HG03060 (cell line): Measurements from ENCODE around the gene DCLK3.

Experiments used
- ATAC-seq: cut with Tn5 transposase; IDR thresholded peaks from one replicate; pipeline ENCODE4 v1.9.1; 2021; ENCODE audit warnings: low read depth, moderate number of reproducible peaks; ENCODE audit not compliant: unreplicated experiment

The DCLK3 gene

GRCh38 chr3:36763850-36764703 is at the start of gene DCLK3:
TSS of gene DCLK3 (minus strand) at chr3:36764553. CDS start at chr3:36764263, 290 bp downstream.
- ATAC-seq, result no peak

GRCh38 chr3:36813305-36813704 is 49.0 kb upstream of the DCLK3 start:
- ATAC-seq, result no peak

- no peak for ATAC-seq
Observed at GRCh38 chr3:36812240-36812639, 47.9 kb upstream of the DCLK3 start.

GRCh38 chr3:36811768-36812167 is 47.4 kb upstream of the DCLK3 start:
- no peak for ATAC-seq

GRCh38 chr3:36804295-36805055 is 40.1 kb upstream of the DCLK3 start:
- no peak for ATAC-seq

GRCh38 chr3:36803091-36803791 is 38.9 kb upstream of the DCLK3 start:
- ATAC-seq, result no peak

- ATAC-seq, result no peak
Observed at GRCh38 chr3:36800533-36801116, 36.3 kb upstream of the DCLK3 start.

GRCh38 chr3:36796881-36797280 is 32.5 kb upstream of the DCLK3 start:
- ATAC-seq, result no peak

- no peak for ATAC-seq
Observed at GRCh38 chr3:36796161-36796560, 31.8 kb upstream of the DCLK3 start.

GRCh38 chr3:36795622-36796021 is 31.3 kb upstream of the DCLK3 start:
- no peak for ATAC-seq

- ATAC-seq, result no peak
Observed at GRCh38 chr3:36792342-36792741, 28.0 kb upstream of the DCLK3 start.

- ATAC-seq, result no peak
Observed at GRCh38 chr3:36790765-36791164, 26.4 kb upstream of the DCLK3 start.

GRCh38 chr3:36786921-36787890 is 22.9 kb upstream of the DCLK3 start:
- no peak for ATAC-seq

GRCh38 chr3:36784138-36784635 is 19.8 kb upstream of the DCLK3 start:
- ATAC-seq, result no peak

- ATAC-seq, result no peak
Observed at GRCh38 chr3:36777424-36778218, 13.3 kb upstream of the DCLK3 start.

GRCh38 chr3:36776436-36776835 is 12.1 kb upstream of the DCLK3 start:
- no peak for ATAC-seq

GRCh38 chr3:36774052-36774451 is 9.7 kb upstream of the DCLK3 start:
- no peak for ATAC-seq

GRCh38 chr3:36771931-36772330 is 7.6 kb upstream of the DCLK3 start:
- no peak for ATAC-seq

GRCh38 chr3:36769926-36770325 is 5.6 kb upstream of the DCLK3 start:
- ATAC-seq, result no peak
